IMR-90 (cell line): ENCODE data around the gene PHLPP2.

ENCODE experiments used
- BHLHE40 ChIP-seq: fragments of 150-350 bp; IDR thresholded peaks from 2 replicates; pipeline ENCODE4 v1.6.1; 2016; ENCODE audit warnings: mild to moderate bottlenecking, low read depth, low read length
- CEBPB ChIP-seq: IDR thresholded peaks from 2 replicates; pipeline ENCODE4 v1.6.1; 2012; ENCODE audit warnings: low read depth, low read length, improper control_type of control experiment
- CHD1 ChIP-seq: IDR thresholded peaks from 2 replicates; pipeline ENCODE4 v1.6.1; 2012; ENCODE audit warnings: low read depth, low read length, improper control_type of control experiment
- MXI1 ChIP-seq: IDR thresholded peaks from 2 replicates; pipeline ENCODE4 v1.6.1; 2012; ENCODE audit warnings: low read depth, mild to moderate bottlenecking, low read length, moderate library complexity, borderline replicate concordance
- POLR2A ChIP-seq: IDR thresholded peaks from 2 replicates; pipeline ENCODE4 v1.6.1; 2012; ENCODE audit warnings: mild to moderate bottlenecking, low read depth, low read length
- RAD21 ChIP-seq: IDR thresholded peaks from 2 replicates; pipeline ENCODE4 v1.6.1; 2012; ENCODE audit warnings: low read length, improper control_type of control experiment
- RCOR1 ChIP-seq: IDR thresholded peaks from 2 replicates; pipeline ENCODE4 v1.6.1; 2012; ENCODE audit warnings: mild to moderate bottlenecking, low read length, improper control_type of control experiment; ENCODE audit not compliant: insufficient replicate concordance
- RFX5 ChIP-seq: IDR thresholded peaks from 2 replicates; pipeline ENCODE4 v1.8.0; 2012; ENCODE audit warnings: low read depth, mild to moderate bottlenecking, low read length, moderate library complexity
- SMC3 ChIP-seq: fragments of 150-350 bp; IDR thresholded peaks from 2 replicates; pipeline ENCODE4 v1.6.1; 2016; ENCODE audit warnings: low read depth, mild to moderate bottlenecking, antibody characterized with exemption, low read length, moderate library complexity
- TF ChIP-seq, protein P1 (sequence below): conservative IDR thresholded peaks from 2 replicates; pipeline ENCODE4 v1.5.1; 2012; ENCODE audit warnings: mild to moderate bottlenecking, low read depth, low read length, improper control_type of control experiment

DNA sequence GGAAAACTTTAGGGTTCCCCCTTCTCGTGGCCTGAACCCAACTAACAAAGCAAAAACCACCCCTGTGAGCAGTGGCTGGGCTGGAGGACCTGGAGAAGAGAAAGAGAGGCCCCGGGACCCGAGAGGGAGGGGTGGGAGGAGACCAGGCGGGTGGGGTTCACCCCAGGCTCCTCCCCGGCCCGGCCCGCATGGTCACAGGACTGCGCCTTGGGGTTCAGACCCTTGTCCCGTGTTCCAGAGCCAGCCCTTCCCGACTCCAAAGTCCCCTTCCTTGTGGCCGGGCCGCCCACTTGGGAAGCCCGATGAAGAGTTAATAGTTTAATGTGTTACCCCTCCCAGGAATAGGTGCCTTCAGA, 97.7 kb downstream of the PHLPP2 start:
- TF ChIP-seq RAD21: no peak
- TF ChIP-seq, protein P1, sequence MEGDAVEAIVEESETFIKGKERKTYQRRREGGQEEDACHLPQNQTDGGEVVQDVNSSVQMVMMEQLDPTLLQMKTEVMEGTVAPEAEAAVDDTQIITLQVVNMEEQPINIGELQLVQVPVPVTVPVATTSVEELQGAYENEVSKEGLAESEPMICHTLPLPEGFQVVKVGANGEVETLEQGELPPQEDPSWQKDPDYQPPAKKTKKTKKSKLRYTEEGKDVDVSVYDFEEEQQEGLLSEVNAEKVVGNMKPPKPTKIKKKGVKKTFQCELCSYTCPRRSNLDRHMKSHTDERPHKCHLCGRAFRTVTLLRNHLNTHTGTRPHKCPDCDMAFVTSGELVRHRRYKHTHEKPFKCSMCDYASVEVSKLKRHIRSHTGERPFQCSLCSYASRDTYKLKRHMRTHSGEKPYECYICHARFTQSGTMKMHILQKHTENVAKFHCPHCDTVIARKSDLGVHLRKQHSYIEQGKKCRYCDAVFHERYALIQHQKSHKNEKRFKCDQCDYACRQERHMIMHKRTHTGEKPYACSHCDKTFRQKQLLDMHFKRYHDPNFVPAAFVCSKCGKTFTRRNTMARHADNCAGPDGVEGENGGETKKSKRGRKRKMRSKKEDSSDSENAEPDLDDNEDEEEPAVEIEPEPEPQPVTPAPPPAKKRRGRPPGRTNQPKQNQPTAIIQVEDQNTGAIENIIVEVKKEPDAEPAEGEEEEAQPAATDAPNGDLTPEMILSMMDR: no peak
- TF ChIP-seq CEBPB: no peak
- TF ChIP-seq POLR2A: no peak
- TF ChIP-seq SMC3: no peak
- no peak for TF ChIP-seq RCOR1
- no peak for TF ChIP-seq BHLHE40
- no peak for TF ChIP-seq MXI1
- TF ChIP-seq RFX5: no peak
- no peak for TF ChIP-seq CHD1
